Stimulated activated CD8-positive, alpha-beta memory T cell treated with anti-CD3 and anti-CD28 coated beads, Interleukin-7, amount 100 ng/mL, for 48 hours (primary cell): ENCODE data around the gene IL1RAP.

ENCODE experiments used
- DNase-seq, 2 donors: peaks; one replicate each; pipeline ENCODE4 v3.0.0-alpha.2; 2020; ENCODE audit warnings: low read depth in 1 of 2; ENCODE audit errors: extremely low read depth in 1 of 2

The IL1RAP gene

DNA sequence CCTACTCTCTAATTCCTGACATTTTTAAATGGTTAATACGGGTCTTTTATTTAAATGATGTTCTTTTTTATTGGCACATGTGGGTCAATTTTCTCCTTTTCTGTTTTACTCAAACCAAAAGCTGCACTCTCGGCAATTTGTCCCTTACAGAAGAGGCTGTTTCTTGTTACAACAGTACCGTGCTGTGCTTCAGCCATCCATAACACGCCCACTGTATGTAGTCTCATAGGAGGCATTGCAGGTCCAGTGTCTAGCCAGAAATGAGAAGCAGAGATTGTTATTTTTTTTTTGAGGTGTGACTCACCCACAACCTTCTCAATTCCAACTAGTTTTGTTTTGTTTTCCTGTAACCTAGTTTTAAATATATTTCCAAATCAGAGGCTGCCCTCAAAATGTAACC is 184.0 kb downstream of the IL1RAP start:
- DNase-seq, result no peak

DNA sequence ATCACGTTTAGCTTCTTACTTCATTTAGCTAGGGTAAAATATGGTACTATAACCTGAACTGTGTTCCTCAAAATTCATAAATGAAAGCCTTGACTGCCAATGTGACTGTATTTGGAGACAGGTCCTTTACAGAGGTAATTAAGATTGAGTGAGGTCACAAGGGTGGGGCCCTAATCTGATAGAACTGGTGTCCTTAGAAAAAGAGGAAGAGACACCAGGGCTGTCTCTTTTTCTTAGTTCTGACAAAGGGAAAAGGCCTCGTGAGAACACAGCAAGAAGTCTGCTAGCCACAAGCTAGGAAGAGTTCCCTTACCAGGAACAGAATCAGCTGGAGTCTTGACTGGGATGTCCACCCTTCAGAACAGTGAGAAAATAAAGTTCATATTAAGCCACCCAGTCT is 185.9 kb downstream of the IL1RAP start:
- no peak for DNase-seq

DNA sequence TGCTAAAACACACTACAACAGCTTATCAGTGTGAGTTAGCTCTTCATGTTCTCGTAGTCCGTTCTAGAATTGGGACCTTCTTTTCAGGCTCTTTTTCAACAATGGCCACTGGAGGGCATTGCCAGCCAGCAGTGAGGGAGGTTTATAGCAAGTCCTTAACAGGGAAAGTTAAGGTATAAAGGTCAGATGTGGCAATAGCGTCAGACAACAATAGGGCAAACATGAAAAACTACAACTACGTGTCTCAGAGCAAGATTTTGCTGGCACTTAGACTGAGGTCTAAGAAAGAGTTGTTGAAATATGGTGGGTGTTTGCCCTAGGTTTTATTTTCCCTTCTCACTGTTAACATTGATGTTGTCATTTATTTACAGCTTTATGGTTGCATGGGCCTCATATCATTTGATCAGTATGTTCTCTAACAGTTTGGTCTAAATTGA is 187.2 kb downstream of the IL1RAP start:
- no peak for DNase-seq

DNA sequence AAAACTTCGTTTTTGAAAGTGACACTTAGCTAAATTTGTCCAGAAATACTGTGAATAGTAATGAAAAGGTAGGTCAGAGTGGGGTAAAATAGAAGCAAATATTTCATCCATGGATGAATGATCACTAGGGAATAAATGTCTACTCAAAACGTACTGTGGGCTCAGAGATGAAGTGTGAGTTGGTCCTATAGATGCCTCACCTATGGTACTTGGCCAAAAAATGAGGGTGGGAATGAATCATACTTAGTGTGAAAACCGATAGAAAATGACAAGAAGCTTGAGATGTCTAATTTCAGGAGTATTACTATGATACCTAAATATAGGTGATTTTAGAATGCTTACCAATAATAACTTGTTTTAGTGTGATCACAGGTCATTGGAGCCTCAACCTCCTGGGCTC is 192.7 kb downstream of the IL1RAP start:
- DNase-seq, result no peak
